ENCODE results near the gene SYNGR2.

Gene SYNGR2

GRCh38 chr17:78202666-78203065 lies 34.3 kb downstream of the SYNGR2 start:
- no peak for DNase-seq (ENCODE audit: low read depth)

DNA sequence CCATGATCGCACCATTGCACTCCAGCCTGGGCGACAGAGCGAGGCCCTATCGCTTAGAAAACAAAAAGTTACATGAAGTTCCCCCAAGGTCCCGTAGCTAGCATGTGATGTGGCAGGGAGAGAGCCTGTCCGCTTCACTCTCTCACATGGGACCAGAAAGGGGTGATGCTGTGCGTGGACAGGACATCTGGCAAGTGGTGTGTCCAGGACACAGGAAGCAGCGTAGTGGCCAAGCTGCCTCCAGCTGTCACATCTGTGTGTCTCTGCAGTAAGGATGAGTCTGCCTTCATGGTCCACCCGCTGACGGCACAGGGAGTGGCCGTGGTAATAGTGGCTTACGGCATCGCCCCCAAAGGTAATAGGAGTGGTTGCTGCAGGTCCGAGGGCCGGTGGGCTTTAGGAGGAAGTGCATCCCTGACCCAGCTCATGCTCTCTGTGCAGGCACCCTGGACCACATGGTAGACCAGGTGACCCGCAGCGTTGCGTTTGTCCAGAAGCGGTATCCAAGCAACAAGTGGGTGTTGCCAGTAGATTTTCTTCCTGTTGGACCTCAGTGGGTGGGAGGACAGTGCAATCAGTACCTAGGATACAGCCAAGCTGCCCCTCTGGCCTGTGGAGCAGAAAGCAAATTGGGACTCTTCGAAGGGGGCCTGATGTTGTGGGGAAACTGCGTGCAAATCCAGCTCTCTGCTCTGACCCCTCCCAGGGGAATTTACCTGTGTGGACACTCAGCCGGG lies 36.2 kb downstream of the SYNGR2 start:
- no peak for DNase-seq (ENCODE audit: low read depth)

GRCh38 chr17:78205124-78205775 lies 36.9 kb downstream of the SYNGR2 start:
- DNase-seq (ENCODE audit: low read depth): no peak

DNA sequence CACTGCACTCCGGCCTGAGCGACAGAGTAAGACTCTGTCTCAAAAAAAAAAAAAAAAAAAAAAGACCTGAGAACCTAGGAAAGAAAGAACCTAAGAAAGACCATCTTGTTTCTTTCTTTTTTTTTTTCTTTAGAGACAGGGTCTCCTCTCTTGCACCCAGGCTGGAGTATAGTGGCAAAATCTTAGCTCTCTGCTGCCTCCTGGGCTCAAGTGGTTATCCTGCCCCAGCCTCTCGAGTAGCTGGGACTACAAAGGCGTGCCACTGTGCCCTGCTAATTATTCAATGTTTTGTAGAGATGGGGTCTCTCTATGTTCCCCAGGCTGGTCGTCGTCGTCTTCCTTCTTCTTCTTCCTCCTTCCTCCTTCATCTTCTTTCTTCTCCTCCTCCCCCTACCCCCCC lies 37.9 kb downstream of the SYNGR2 start:
- DNase-seq (ENCODE audit: low read depth): no peak

GRCh38 chr17:78208486-78208885 lies 40.1 kb downstream of the SYNGR2 start:
- no peak for DNase-seq (ENCODE audit: low read depth)

DNA sequence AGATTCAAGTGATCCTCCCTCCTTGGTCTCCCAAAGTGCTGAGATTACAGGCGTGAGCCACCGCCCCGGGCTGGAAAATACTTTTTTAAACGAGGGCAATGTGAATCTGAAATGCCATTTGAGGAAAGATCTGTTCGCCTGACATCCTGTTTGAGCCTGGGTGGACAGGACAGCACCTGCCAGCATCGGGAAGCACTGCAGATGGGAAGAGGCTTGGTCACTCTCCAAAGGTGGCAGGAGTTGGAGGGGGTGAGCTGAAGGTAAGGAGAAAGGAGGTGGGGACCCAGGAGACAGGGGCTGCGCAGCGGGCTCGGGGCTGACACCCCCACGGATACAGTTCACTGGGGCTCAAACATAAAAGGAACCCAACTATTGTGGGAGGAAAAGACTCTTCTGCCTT lies 41.7 kb downstream of the SYNGR2 start:
- no peak for DNase-seq (ENCODE audit: low read depth)

GRCh38 chr17:78211032-78211431 lies 42.7 kb downstream of the SYNGR2 start:
- no peak for DNase-seq (ENCODE audit: low read depth)

DNA sequence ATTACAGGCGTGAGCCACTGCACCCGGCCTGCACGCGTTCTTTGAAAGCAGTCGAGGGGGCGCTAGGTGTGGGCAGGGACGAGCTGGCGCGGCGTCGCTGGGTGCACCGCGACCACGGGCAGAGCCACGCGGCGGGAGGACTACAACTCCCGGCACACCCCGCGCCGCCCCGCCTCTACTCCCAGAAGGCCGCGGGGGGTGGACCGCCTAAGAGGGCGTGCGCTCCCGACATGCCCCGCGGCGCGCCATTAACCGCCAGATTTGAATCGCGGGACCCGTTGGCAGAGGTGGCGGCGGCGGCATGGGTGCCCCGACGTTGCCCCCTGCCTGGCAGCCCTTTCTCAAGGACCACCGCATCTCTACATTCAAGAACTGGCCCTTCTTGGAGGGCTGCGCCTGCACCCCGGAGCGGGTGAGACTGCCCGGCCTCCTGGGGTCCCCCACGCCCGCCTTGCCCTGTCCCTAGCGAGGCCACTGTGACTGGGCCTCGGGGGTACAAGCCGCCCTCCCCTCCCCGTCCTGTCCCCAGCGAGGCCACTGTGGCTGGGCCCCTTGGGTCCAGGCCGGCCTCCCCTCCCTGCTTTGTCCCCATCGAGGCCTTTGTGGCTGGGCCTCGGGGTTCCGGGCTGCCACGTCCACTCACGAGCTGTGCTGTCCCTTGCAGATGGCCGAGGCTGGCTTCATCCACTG lies 45.8 kb downstream of the SYNGR2 start, which contains the start of gene BIRC5:
TSS of gene BIRC5 (plus strand) at position 238 of the 690 bp plus-strand sequence. CDS start at position 302, 64 bp downstream.
- DNase-seq (ENCODE audit: low read depth): peak; percentile 86

- DNase-seq (ENCODE audit: low read depth): peak; percentile 3
Measured at GRCh38 chr17:78214706-78215061, 46.3 kb downstream of the SYNGR2 start.

- DNase-seq (ENCODE audit: low read depth): no peak
Measured at GRCh38 chr17:78219396-78220150, 51.2 kb downstream of the SYNGR2 start.

Measured in EH (cell line).